Inferior parietal cortex (tissue), 1 donor: ENCODE measurements around the gene ST8SIA1.

ENCODE experiments used
- DNase-seq: peaks from one replicate; pipeline ENCODE4 v3.0.0-alpha.2; 2016; ENCODE audit errors: extremely low spot score

The ST8SIA1 gene

DNA sequence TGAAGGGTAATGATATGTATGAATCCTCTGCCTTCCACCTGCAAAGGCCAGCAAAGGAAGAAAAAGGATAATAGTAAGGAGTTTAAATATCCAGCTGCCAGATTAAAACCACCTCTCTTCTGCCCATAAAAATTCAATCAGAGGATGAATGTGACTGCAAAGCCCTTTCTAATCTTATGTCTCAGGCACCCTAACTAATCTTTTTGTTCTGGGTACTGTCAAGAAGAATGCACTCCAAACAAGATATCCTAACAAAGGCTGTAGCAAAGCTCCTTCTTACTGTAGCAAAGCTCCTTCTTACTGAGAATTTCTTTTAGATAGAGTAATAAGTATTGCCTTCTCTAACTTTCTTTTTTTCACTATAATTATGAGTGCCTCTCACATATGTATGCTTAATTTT is 91.8 kb downstream of the ST8SIA1 start:
- no peak for DNase-seq

DNA sequence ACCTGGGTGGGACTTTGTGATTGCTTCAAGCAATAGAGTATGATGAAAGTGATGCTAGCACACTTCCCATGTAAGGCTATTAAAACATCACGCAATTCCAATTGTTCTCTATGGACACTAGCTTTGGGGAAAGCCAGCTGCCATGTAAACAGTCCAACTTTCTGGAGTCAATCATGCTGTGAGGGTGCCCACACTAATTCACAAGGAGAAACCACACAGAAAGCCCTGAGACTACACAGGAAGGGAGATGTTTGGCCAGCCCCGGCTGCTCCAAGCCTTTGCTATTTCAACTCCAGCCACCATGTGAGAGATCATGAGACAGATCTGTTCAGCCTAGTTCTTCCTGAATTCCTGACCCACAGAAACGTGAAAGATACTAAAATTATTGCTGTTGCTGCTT is 96.3 kb downstream of the ST8SIA1 start:
- no peak for DNase-seq

DNA sequence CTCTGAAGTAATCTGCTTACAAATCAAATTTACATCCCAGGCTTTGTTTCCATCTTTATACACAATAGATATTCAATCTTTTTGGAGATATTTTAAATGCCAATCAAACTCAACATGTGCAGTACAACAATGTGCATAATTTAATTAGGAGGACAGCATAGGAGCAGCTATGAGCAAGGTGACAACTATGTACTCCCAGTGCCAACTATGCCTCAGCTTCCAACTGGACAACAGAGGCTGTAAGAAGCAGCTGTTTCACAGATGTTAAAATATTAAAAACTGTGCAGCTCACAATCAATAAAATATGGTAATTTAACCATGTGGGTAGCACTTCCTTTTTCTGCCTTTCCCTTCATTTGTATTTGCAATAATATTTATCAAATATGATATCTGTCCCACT is 99.9 kb downstream of the ST8SIA1 start:
- DNase-seq: no peak

DNA sequence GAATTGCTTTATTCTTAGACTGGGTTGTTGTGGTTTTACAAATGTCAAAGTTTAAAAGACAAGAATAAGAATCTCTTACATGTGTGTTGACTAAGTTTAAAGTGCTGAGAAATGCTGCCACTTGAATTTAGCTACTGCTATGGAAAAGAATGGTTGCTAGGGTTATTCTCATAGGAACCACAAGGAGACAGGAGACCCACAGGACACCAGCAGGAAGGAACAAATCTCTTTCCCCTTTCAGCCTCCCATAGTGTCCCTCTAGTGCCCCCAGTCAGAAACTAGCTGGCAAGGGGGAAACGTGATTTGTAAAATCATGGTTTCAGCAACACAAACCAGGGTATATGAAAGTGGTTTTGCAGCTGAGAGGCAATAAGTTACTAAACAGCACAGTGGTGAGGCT is 102.7 kb downstream of the ST8SIA1 start:
- no peak for DNase-seq

DNA sequence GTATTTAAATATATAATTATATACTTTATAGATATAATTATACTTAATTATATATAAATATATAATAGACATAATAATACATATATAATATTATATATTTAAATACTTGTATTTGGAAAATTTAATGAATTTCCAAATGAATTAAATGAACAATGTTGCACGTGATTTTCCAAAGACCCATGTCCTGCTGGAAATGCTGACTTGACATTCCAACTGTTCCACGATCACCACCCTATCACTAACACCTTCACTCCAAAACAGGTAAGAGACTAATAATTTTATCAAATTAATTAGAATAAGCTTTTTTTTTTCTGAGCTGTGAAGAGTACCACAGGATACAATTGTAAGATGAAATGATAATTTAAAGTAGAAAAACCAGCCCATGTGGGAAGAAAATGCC is 103.4 kb downstream of the ST8SIA1 start:
- DNase-seq: no peak

DNA sequence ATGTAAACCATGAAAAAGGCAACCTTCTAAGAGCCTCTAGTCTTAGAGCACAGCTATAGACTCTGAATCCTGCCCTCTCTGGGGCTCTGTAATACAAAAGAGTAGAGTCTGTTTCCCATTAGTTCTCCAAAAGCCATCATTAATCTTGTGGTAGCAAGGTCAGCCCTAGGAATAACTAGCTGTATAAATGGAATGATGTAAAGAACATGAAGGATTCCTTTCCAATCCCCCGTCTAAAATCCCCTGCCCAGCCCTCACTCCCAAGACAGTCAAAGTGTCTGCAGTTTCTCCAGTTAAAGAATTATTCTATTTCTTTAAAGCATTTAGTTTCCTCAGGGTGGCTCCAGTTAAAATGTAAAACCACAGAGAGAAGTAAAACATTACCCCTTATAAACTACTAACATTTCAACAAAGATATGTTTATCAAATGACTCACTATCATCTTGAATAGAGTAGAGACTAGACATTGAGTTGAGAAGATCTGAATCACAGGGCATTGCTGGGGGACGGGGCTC is 104.2 kb downstream of the ST8SIA1 start:
- DNase-seq: no peak

DNA sequence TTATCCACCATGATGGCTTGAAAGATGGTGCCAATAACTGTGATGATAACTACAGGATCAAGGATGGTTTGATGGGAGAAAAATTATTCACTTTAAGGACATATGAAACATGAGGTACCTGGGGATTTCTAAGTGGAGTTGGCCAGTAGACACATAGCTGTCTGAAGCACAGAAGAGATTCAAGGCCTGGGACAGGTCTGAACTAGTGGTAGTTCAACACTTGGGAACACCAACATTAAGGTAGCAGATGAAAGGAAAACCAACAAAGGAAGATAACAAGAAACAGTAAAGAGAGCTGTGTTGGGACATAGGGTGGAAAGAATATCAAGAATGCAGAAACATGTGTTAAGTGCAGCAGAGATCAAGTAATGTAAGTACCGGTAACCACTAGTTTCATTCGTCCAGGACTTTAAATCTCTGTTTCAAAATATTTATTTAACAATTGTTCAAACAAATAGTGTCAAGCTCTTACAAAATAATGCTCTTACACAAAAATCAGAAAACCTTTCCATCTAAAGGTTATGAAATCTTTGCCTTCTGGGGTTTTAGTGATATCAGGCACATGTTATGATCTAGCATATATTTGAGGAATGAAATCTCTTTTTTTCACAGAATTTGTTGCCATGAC is 104.7 kb downstream of the ST8SIA1 start:
- no peak for DNase-seq

DNA sequence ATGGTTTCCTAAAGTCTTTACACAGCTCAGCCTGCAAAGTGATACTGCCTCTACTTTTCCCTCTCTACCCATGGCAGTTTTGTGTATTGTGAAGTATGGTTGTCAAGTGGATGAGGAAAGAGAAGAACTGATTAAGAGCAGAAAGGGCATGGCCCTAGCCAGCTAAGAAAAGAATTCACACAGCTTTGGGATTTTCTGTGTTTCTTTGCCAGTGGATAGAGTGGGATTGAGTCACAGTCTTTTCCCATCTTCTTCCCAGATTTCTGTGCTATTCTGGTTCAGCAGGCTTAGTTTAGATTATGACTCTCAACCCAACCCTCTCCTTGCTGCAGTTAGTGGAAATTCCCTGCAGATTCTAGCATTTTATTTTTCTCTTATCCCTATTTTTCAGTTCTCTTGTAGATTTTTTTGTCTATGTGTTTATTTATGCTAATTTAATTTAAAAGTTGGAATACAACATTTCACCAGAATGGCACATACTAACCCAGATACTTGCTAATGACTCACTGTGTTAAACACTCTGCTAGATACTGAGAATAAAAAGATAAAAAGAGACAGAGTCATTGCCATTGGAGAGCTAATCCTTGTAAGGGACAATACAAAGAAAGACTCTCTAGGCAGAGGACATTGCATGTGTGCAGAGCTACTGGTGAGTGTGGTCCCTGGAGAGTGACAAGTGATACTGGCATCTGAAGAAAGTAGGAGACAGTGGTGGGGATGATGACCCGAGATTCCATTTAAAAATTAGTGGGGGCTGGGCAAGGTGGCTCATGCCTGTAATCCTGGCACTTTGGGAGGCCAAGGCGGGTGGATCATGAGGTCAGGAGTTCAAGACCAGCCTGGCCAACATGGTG is 106.3 kb downstream of the ST8SIA1 start:
- DNase-seq: peak; percentile 39

DNA sequence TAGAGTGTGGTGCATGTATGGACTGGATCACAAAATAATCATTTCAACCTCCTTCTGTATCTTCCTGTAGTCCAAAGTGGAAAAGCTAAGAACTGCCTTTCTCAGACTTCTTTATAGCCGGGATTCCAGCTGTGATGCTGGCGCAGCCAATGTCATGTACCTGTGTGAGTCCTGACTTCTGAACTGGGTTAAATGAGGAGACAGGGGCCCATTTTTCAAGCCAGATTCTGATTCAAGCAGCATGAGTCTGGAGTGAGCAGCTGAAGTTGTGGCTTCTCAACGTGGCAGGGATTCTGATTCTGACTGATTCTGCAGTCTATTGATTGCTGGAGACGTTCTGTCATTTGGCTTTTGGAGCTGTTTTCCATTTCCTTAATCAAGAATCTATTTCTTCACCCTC is 111.2 kb downstream of the ST8SIA1 start:
- no peak for DNase-seq

DNA sequence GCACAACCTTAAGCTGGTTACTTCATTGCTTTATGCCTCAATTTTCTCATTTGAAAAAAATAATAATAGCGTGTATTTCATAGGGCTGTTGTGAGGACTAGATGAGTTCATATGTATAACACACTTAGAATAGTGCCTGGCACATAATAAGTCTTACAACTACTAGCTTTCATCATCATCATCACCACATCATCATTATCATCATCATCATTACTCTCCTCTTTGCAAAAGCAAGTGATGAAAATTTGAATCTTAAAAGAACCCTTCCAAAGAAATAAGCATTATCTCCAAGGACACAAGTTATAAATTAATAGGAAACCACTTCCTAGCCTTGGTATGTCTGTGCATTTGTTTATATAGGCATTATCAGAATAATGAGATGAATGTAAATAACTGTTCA is 117.0 kb downstream of the ST8SIA1 start:
- DNase-seq: no peak

DNA sequence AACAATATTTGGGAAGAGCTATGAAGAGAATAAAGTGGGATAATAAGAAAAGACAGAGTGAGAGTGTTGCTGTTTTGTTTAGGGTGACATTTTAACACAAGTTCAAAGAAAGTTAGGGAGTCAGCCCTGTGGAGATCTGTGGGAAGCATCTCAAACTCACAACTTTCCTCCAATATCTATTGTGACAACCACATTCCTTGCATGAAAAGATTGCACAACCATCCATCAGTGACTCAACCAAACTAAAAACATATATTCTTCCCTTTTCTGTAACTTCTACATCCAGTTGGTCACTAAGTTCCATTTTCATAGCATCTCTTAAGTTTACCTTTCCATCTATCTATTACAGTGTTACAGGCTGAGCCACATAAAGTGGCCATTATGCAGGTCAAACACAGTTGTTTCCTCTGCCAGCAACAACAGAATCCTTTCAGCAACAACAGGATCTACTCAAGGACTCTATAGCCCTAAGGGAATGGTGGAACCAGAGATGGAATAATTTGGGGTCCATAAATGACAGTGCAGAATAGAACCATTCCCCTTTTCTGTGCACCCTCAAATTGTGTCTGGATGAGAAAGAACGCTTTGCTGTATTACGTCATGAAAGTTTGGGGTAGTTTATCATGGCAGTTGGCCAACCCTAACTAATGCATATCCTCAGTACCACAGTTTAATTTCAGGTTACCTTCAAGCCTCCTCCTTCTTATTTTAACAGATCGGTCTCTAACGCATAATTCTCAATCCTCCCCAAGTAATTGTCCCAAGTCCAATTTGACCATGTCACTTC is 118.8 kb downstream of the ST8SIA1 start:
- DNase-seq: no peak

DNA sequence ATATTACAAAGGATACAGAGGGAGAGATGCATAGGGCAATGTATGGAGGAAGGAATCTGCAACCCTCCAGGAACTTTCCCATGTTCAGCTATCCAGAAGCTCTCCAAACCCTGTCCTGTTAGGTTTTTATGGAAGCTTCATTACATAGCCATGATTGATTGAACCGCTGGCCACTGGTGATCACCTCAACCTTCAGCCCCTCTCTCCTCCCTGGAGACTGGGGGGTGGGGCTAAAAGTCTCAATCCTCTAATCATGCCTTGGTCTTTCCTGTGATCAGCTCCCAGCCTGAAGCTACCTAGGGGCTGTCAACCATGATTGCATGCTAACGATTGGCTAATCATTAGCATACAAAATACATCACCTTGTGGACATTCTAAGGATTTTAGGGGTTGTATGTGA is 123.4 kb downstream of the ST8SIA1 start:
- DNase-seq: no peak

DNA sequence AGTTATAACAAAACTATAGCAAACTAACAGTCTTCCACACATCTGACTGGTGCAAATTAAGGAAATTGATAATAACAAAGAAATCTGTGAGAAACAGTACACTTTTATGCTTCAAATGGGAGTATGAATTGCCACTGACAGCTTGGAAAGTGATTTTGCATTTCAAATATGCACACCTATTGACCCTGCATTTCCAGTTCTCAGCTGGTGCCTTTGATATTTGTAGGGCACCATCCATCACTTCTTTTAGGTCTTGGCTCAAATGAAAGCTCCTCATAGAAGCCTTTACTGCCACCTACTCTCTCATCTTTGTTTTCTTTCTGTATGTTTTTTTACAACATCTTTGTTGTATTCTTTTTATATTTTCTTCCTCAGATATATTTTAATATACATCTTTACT is 125.1 kb downstream of the ST8SIA1 start:
- no peak for DNase-seq

DNA sequence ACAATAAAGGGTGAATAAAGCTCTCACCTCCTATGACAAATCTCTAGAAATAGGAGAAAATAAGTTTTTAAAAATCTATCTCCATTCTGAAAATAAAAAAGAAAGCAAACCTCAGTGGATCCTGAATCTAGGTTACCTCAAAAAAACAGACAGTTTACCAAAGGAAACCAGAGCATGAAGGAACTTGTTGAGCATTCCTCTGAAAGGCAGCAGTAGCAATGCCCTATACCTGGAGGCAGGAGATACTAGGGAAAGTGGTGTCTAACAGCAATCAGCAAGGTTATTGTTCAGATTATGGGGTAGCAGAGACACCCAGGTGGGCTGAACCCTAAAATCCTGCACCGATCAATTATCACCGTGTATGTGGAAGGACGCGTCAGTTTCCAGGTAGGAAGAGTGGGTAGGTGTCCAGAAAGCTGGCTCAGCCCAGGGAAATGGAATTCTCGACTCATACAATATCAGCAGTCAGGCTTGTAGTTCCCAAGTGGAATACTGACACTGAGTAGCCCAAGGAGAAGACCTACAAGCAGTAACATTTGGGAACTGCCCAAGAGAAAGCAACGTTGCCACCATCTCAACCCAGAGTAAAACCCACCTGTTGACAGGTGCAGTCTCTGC is 128.3 kb downstream of the ST8SIA1 start:
- DNase-seq: no peak

DNA sequence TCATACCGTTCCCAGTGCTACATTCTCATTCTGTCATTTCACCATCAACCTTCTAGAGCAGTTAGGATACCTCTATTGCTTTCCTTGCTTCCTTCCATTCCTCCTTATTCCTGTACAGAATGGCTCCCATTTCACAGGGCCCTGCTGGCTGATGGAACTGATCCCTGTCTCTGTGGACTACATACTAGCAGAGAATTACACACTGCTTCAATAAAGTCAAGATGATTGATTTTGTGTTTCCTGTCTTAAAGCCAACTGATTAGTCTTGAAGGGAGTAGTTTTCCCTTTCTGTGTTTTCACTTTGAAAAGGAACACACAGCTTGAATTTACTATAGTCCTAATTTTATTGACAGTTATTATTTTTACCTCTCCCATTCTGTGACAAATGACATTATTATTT is 130.1 kb downstream of the ST8SIA1 start:
- DNase-seq: no peak

DNA sequence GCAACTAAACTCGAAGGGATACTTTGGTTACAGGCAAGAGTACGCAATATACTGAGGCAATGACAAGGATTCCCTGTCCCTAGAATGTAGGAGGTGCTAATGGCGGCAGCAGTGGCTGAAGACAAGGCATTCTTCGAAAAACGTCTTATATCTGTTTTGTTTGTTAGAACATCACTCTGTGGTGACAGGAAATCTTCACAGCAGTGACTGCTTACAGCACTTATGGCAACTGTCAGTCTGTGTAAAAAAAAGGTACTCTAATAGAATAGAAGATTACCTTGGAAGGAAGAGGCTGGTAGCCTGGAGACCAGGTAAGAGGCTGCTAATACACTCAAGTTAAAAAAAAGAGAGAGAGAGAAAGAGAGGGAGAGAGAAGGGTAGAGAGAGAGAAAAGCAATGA is 131.7 kb downstream of the ST8SIA1 start:
- no peak for DNase-seq

DNA sequence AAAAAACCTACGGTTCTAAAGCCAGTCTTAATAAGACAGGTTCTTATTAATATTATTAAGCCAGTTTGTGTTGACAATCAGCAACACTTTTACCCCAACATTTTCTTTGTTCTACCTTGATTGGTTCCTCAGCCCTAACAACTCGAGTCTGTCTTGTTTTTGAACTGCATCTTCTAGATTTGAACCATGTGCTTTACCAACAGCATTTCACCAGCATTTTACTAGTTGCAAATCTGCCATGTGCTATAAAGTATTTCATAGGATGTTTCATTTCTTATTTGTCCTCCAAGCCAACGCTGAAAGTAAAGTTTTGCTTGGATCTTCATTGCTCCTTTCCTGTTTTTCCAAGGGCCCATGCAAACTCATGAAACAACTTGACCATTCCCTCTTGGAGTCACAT is 133.4 kb downstream of the ST8SIA1 start:
- DNase-seq: no peak

DNA sequence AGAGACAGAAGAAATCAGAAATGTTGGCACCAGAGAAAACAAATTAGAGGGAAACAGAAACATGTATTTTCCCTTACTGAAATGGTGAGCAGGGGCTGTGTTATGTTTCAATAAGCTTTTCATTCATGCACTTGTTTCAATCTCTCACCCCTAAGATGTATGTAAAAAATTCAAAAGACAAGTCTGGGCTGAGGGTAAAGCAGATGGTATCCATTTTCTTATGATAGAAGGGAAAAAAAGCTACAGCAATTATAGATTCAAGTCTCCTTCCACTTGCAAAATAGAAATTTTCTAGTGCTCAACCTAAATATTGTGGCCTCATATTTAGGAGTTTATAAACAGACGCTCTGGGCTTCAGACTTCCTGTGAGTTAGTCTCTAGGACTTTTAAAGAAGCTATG is 138.3 kb downstream of the ST8SIA1 start:
- DNase-seq: no peak

DNA sequence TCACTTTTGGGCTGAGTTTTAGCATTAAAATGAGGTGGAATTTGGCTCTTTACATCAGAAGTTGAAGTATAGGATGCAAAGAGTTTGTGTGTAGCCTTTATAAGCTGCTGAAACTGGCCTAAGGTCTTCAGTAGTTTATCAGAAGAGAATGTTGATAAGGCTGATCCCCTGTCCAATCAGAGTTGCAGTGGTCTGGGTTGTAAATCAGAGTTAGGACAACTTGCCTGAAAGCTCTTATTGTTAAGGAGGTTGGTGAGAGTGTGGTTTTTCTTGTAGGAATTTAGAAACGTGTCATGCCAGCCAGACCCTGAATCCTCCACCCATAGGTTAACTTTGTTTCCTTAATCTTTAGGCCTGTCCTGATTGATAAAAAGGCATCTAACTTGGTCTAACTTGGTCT is 143.5 kb downstream of the ST8SIA1 start:
- DNase-seq: no peak

DNA sequence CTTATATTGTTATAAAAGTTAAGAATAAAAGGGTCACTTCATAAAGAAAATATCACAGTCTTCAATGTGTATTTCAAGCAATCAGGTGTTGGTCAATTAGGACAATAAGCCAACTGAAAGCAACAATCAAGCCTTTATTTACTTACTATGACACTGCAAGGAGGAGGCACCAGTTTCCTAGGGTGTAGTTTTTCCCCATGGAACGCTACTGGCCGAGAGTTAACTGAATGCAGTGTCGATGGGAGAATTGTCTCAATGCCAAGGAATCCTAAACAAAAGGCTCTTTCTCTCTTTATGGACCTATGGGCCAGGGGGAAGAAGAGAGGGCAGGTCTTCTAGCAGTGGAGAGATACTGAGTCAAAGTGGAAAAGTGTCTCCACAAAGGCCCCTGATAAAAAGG is 146.1 kb downstream of the ST8SIA1 start:
- no peak for DNase-seq

DNA sequence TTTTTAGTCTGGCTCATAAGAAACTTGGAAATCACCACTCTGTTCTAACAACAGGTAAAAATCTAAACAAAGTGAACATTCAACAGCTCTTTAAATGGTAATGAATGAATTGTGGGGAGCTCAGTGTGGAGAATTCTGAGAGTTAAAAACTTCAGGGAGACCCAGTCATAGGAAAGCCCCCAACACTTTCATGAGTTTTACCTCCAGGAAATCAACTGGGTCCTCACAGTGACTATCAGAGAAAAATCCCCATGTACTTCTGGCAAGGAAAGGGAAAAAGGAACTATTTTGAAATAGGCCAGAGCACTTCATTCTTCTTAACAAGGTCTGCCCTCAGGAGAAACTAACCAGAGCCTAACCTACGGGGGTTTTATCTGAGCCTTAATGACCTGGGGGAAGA is 153.8 kb downstream of the ST8SIA1 start:
- no peak for DNase-seq

DNA sequence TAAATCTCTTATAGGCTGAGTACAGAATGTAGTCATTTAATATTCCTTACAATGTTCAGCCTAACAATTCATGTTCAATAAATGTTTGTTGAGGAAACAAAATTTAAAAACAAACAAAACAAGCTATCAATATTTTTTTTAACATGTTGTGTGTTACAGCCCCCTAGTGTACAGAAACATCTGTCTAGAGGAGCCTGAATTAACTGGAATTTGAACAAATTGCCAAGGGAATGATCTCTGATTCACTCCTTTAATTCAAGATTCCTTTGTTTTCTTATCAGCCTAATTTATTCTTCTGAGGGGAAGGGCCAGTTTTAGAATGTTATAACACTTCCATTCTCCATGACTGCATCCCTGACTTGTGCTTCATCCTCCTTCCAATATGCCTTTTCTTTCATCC is 161.3 kb downstream of the ST8SIA1 start:
- no peak for DNase-seq
